GM11168 (cell line): ENCODE data around the gene GGT7.
"Not testable (repeated sequence)": the region's sequence is repeated elsewhere in the genome, so short reads cannot be mapped to it uniquely, and the experiment has no call there.

Experiments
- in situ Hi-C: fragments of 300-500 bp; cut with MboI; formaldehyde crosslinking; loops from one replicate; pipeline ENCODE4 v1.12.0; 2022; ENCODE audit warnings: low sequenced_read_pairs; ENCODE audit not compliant: unreplicated experiment

The GGT7 gene

GRCh38 chr20:34884260-34884659 is 11.6 kb upstream of the GGT7 start:
- in situ Hi-C loops: no loop called here

GRCh38 chr20:34883809-34884208 is 11.2 kb upstream of the GGT7 start:
- in situ Hi-C loops: no loop called here

DNA sequence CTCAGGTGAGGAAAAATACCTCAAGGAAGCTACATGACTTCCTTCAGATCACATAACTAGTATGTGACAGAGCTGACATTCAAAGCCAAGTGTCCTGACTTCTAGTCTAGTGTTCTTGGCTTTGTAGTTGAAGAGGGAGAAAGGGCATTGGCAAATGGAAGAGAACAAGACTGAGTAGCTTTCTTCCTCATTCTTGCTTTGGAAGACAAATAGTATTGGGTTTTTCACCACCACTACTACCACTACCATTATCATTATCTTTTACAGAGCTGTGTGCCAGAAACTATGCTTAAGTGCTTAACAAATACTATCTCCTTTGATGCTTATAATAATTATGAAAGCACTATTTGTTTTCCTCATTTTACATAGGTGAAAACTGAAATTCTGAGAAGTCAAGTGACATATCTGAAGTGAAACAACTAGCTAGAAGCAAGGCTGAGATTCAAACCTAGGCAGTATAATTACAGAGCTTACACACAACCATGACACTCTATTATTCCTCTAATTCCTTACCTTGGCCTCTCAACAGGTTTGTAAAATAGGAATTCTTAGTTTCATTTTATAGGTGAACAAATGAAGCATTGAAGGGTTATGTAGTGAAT is 10.5 kb upstream of the GGT7 start:
- in situ Hi-C loops: no loop called here

GRCh38 chr20:34881689-34882088 is 9.0 kb upstream of the GGT7 start:
- in situ Hi-C loops: no loop called here

GRCh38 chr20:34880971-34881370 is 8.3 kb upstream of the GGT7 start:
- in situ Hi-C loops: not testable (repeated sequence)

GRCh38 chr20:34880215-34880850 is 7.7 kb upstream of the GGT7 start:
- in situ Hi-C loops: no loop called here

DNA sequence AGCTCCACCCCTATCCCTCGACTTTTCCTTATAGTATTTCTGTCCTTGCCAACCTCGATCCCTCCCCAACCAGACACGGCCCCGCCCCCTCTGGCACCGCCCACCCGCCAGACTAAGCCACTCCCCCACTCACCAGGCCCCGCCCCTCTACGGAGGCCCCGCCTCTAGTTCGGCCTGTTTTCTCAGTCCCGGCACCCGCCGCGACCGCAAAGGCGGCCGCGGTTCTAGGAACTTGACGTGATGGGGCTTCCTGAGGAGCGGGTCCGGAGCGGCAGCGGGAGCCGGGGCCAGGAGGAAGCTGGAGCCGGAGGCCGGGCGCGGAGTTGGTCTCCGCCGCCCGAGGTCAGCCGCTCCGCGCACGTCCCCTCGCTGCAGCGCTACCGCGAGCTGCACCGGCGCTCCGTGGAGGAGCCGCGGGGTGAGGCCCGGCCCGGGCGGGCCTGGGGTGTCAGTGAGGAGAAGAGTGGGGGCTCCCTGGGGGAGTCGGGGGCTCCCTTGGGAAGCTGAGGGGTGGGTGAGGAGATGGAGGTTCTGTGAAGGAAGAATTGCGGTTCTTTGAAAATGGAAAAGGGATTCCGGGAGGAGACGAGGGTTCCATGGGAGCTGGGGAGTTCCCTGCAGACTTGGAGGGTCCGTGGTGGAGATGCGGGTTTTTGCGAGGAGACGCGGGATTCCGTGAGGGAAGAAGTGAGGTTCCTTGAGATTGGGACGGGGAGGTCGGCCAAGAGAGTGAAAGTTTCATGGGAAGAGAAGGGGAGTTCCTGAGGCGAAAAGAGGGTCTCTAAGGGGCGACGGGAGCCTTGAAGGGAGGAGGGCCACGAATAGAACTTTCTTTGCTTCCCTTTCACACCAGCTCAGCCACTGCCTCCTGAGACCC is 4.0 kb upstream of the GGT7 start, which contains the start of gene ACSS2:
Gene ACSS2, plus strand, starts transcription at position 207 of the 877 bp plus-strand sequence. Its CDS starts 34 bp downstream, at position 241.
- in situ Hi-C loops: no loop called here

- in situ Hi-C loops: no loop called here
These were observed 3.2 kb upstream of the GGT7 start for GRCh38 chr20:34875642-34876405.

DNA sequence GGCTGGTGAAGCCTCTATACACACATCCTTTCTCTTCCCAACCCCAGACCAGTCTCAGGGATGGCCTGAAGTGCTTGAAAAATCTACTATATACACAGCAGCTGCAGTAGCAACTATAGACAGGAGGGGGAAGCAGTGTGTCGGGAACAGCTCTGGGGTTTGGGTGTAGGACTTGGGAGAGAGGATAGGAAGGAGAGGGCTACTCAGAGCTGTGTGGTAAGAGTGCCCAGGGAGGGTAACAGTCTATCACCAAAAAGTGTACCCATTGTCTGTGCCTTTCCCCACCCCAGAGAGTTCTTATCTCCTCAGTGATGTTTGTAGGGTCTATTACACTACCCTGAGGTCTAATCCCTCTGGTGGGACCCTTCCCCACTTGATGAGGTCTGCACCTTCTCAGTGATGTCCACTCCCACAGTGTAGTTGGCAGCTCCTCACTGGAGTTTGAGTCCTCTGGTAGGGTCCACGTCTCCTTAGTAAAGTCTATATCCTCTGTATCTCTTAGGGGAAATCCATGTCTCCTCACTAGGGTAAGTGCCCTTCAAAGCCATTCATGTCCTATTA is 1.5 kb upstream of the GGT7 start:
- in situ Hi-C loops: loop anchor here (5.0 kb wide), 1 partner anchor 88 kb away; no protein-coding TSS in a partner anchor

DNA sequence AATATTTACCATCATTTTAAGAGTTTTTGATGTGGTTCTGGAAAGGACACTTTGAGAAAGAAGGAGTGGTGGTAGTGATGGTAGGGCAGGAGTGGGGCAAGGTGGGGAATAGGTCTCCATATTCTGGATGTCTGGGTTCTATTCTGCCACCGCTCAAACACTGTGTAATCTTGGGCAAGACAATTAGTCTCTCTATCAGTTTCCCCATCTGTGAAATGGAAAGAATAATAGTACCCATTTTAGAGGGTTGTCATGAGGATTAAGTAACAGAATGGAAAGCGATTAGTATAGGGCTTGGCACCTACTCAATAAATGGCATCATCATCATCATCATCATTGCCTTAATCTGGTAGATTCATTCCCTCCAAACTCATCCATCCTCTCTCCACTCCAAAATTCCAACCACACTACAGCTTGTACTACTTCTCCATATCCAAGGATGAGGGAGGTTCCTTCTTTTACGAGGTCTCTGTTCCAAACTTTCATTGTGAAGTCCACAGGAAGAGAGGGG is 982 bp upstream of the GGT7 start:
- in situ Hi-C loops: loop anchor here (5.0 kb wide), 1 partner anchor 89 kb away; no protein-coding TSS in a partner anchor

DNA sequence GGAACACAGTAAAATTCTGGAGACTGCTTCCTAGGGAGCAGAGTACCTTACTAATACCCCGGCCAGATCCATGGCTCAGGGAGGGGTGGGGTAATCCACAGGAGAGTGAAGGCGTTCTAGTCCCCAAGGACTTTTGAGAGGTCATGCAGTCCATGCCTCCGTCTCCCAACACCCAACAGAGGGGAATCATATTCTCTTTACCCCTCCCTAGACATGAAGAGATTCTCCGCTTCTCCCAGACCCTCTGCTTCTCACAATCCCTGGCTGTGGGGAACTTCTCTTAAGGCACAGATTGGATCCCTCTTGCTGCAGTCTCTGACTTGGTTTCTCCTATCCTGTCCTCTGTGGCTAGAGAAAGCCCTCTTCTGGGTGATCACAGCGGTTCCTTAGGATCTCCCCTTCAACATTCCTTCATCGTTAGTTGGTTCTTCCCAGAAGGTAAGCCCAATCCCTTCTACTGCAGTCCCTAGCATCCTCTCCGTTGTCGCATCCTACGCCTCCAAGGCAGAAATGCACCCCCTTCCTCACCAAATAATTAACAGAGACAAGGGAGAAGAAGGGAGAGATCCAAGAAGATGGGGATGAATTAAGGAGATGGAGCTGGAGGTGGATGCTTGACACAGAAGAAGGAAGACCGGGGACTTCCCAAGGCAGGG is 562 bp downstream of the GGT7 start:
- in situ Hi-C loops: loop anchor here (5.0 kb wide), 1 partner anchor 90 kb away; no protein-coding TSS in a partner anchor

GRCh38 chr20:34871320-34871926 is 1.2 kb downstream of the GGT7 start:
- in situ Hi-C loops: loop anchor here (5.0 kb wide), 1 partner anchor 91 kb away; no protein-coding TSS in a partner anchor

DNA sequence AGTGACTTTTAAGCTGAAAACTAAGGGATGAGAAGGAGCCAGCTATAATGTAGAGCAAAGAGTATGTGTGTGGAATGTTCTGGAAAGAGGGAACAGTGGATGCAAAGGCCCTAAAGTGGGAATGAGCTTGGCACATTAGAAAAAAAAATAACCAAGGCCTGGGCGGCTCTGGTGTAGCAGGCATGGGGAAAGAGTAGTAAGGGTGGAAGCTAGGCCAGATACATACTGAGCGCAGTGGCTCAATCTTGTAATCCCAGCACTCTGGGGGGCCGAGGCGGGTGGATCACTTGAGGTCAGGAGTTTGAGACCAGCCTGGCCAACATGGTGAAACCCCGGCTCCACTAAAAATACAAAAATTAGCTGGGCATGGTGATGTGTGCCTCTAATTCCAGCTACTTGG is 8.4 kb downstream of the GGT7 start:
- in situ Hi-C loops: no loop called here

DNA sequence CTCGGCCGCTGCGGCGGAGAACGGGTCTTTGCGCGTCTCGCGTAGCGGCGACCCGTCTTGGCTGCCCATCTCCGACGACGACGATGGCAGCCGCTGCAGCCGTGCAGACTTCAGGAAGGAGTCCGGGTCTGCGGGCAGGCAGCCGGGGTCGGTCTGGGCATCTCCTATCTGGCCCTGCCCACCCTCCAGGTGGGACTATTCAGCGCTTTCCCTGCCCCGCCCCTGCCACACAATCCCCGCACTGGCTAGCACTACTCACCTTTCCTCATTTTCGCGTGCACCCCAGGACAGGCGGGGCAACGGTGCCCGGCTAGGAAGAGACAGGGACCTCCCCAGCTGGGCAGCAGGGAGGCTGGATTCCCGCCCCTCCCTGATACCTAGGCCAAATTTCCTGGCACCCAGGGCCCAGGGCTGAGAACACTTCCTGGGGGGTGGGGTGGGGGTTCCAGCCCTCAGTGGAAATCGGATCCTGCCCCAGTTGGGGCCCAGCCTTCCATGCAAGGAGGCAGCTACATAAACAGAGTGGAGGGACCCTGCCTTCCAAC is 9.2 kb downstream of the GGT7 start:
- in situ Hi-C loops: no loop called here

DNA sequence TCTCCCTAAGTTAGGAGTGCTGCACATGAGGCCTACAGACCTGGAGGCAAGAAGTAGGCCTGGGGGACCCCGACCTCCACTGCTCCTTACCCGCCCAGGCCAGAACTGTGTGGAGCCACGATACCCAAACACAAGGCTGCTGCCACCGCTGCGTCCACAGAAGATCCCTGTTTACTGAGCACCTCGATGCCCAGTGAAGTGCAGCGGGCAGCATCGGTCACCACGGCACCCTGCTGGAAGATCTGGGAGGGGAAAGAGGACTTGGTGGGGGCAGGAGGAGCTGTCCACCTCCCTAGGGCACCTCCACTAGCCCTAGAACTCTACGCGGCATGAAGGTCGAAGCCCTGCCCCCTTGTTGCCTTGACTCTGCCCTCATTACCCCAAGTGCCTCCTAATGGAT is 9.9 kb downstream of the GGT7 start:
- in situ Hi-C loops: no loop called here

- in situ Hi-C loops: no loop called here
These were observed 11.1 kb downstream of the GGT7 start for GRCh38 chr20:34861386-34862084.

DNA sequence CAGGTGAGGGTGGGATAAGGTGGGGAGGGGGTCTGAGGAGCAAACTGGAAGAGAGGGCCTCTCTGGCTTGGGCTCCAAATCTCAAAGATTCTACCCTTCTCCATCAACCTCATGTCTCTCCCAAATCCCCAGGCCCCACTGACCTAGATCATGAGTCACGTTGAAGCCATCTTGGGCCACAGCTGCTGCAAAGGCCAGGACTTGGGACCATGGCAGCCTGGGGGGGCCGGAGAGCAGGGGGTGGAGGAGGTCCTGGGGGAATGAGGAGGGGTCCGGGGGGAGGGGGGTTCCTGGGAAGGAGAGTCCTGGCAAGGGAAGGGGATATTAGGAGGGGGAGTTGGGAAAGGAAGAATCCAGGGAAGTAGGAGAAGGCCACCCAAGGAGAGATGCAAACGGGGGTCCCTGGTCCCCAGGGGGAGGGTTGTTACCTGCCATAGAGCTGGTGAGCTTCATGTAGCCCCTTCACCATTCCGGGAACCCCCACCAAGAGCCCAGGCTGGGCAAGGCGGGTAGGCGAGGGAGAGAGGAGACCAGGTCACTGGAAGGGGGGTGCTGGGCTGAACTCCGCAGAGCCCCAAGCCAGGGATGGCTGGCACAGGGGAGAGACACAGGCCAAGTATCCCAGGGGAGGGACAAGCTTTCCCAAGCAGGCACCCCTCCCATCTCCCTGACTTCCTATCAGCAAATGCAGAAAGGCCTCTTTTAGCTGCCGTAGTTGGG is 12.7 kb downstream of the GGT7 start:
- in situ Hi-C loops: no loop called here
